DND-41 (cell line): Measurements from ENCODE around the gene HDLBP.
A peak's percentile ranks its signal among the peaks of the same experiment; 100 is the strongest.

ENCODE experiments used
- ATAC-seq: fragments of 200-7000 bp; cut with Tn5 transposase; 3 replicates; pipeline ENCODE4 v1.9.1; 2021; ENCODE audit warnings: low read depth; ENCODE audit not compliant: insufficient read depth
- DNase-seq: peaks from one replicate; pipeline ENCODE4 v3.0.0-alpha.2; 2020
- H2AFZ ChIP-seq: 2 replicates; pipeline ENCODE4 v1.6.0; 2012; ENCODE audit warnings: low read depth, low read length
- H3K27ac ChIP-seq: 2 replicates; pipeline ENCODE4 v1.5.1; 2012; ENCODE audit warnings: low read length, inconsistent platforms
- H3K27me3 ChIP-seq: fragments of 200-600 bp; sonication (generic); 2 replicates; pipeline ENCODE4 v1.6.0; 2012; ENCODE audit warnings: low read length, mild to moderate bottlenecking, inconsistent platforms; ENCODE audit not compliant: insufficient read depth, poor library complexity
- H3K36me3 ChIP-seq: 2 replicates; pipeline ENCODE4 v1.5.1; 2012; ENCODE audit warnings: low read length, inconsistent platforms; ENCODE audit not compliant: insufficient read depth
- H3K4me1 ChIP-seq: 2 replicates; pipeline ENCODE4 v1.5.1; 2012; ENCODE audit warnings: mild to moderate bottlenecking, low read length; ENCODE audit not compliant: insufficient read depth
- H3K4me2 ChIP-seq: 2 replicates; pipeline ENCODE4 v1.6.0; 2012; ENCODE audit warnings: mild to moderate bottlenecking, moderate library complexity, low read length, inconsistent platforms; ENCODE audit not compliant: insufficient read depth
- H3K4me3 ChIP-seq, 2 experiments: fragments of 200-600 bp in 1 of 2; shearing (Covaris generic) in 1 of 2; 2 replicates each; pipeline ENCODE4 v1.5.1; 2012 to 2016; ENCODE audit warnings: inconsistent platforms in 2 of 2, low read length in 2 of 2, mild to moderate bottlenecking in 2 of 2, low read depth in 1 of 2, moderate library complexity in 1 of 2
- H3K79me2 ChIP-seq: 2 replicates; pipeline ENCODE4 v1.6.0; 2012; ENCODE audit warnings: low read length, inconsistent platforms; ENCODE audit not compliant: insufficient read depth
- H3K9ac ChIP-seq: 2 replicates; pipeline ENCODE4 v1.6.0; 2012; ENCODE audit warnings: low read depth, mild to moderate bottlenecking, inconsistent platforms, low read length, moderate library complexity
- H3K9me3 ChIP-seq: 2 replicates; pipeline ENCODE4 v1.5.1; 2012; ENCODE audit warnings: low read length, moderate library complexity, mild to moderate bottlenecking, inconsistent platforms; ENCODE audit not compliant: insufficient read depth, severe bottlenecking
- H4K20me1 ChIP-seq: 2 replicates; pipeline ENCODE4 v1.6.0; 2012; ENCODE audit warnings: low read length; ENCODE audit not compliant: insufficient read depth
- CTCF ChIP-seq: IDR thresholded peaks from 2 replicates; pipeline ENCODE4 v1.5.1; 2012; ENCODE audit warnings: borderline replicate concordance, low read length, moderate library complexity, mild to moderate bottlenecking; ENCODE audit not compliant: poor library complexity, severe bottlenecking; ENCODE audit errors: extremely low read depth
- EZH2 ChIP-seq: IDR thresholded peaks from 3 replicates; pipeline ENCODE4 v1.6.1; 2012; ENCODE audit warnings: borderline replicate concordance, low read depth, mild to moderate bottlenecking, moderate library complexity, low read length, inconsistent platforms; ENCODE audit not compliant: severe bottlenecking

HDLBP gene

GRCh38 chr2:241314226-241315092 lies 1.0 kb downstream of the HDLBP start:
- peak overlapping the region; percentile 67 for H3K4me2 ChIP-seq
- H3K79me2 ChIP-seq, result peaks cover 96% of the 10 kb centered on the region
- peaks cover 16% of the 10 kb centered on the region; the same call in 1 of the 2 replicates for H3K36me3 ChIP-seq
- H3K27me3 ChIP-seq, result no peaks in the 10 kb centered on the region
- ATAC-seq (no peak), DNase-seq (no peak)
- H4K20me1 ChIP-seq, result peaks cover 46% of the 10 kb centered on the region
- no peak for TF ChIP-seq EZH2
- TF ChIP-seq CTCF, result no peak
- peaks cover 79% of the 10 kb centered on the region for H3K4me1 ChIP-seq
- H3K4me3 ChIP-seq, result peak overlapping the region; percentile 75 to 88
- peak overlapping the region; percentile 82 for H3K9ac ChIP-seq
- H2AFZ ChIP-seq, result peak overlapping the region; percentile 86
- H3K27ac ChIP-seq, result peak overlapping the region; percentile 99
- no peaks in the 10 kb centered on the region for H3K9me3 ChIP-seq

GRCh38 chr2:241313543-241314095 lies 1.9 kb downstream of the HDLBP start:
- peak overlapping the region in 1 of 2 experiments; percentile 88; a peak in 2 of 4 replicates for H3K4me3 ChIP-seq
- no peak for DNase-seq
- no peak for TF ChIP-seq EZH2
- no peak for TF ChIP-seq CTCF
- no peak for ATAC-seq
- H4K20me1 ChIP-seq, result peaks cover 46% of the 10 kb centered on the region
- no peak overlapping the region for H2AFZ ChIP-seq
- H3K9me3 ChIP-seq, result no peaks in the 10 kb centered on the region
- H3K4me1 ChIP-seq, result peaks cover 78% of the 10 kb centered on the region
- H3K4me2 ChIP-seq, result peak overlapping the region; percentile 67
- H3K9ac ChIP-seq, result peak overlapping the region; percentile 82; the same call in 1 of the 2 replicates
- H3K36me3 ChIP-seq, result peaks cover 16% of the 10 kb centered on the region
- no peaks in the 10 kb centered on the region for H3K27me3 ChIP-seq
- H3K79me2 ChIP-seq, result peaks cover 96% of the 10 kb centered on the region
- H3K27ac ChIP-seq, result no peak overlapping the region

- ATAC-seq, result no peak
- H3K9me3 ChIP-seq, result no peaks in the 10 kb centered on the region
- H3K27me3 ChIP-seq, result no peaks in the 10 kb centered on the region
Observed at GRCh38 chr2:241312082-241312481, 3.4 kb downstream of the HDLBP start.

More at GRCh38 chr2:241312082-241312481, 3.4 kb downstream of the HDLBP start:
- Histone ChIP-seq H3K9ac (no peak overlapping the region; the same call in 1 of the 2 replicates), H3K36me3 (peaks cover 14% of the 10 kb centered on the region), H3K4me1 (peaks cover 64% of the 10 kb centered on the region), H3K79me2 (peaks cover 96% of the 10 kb centered on the region), H3K4me3 (no peak overlapping the region), H3K4me2 (peak overlapping the region; percentile 67; the same call in 1 of the 2 replicates), H4K20me1 (peaks cover 52% of the 10 kb centered on the region), H3K27ac (no peak overlapping the region), H2AFZ (no peak overlapping the region)
- no peak for TF ChIP-seq EZH2
- no peak for TF ChIP-seq CTCF
- DNase-seq, result no peak
